PFSK-1 (cell line): ENCODE measurements around the gene PITPNM1.

ENCODE experiments used
- FOXP2 ChIP-seq: optimal IDR thresholded peaks from 2 replicates; pipeline ENCODE3; 2011; ENCODE audit warnings: borderline replicate concordance, control low read depth, inconsistent platforms; ENCODE audit not compliant: insufficient read depth; ENCODE audit errors: extremely low read length, extremely low read depth
- POLR2AphosphoS5 ChIP-seq: IDR thresholded peaks from 2 replicates; pipeline ENCODE4 v1.6.1; 2012; ENCODE audit warnings: low read depth, mild to moderate bottlenecking, control low read depth, low read length, moderate library complexity
- REST ChIP-seq, 2 experiments: IDR thresholded peaks; 2 replicates each; pipeline versions ENCODE4 v1.6.1 to v1.8.0; 2011 to 2012; ENCODE audit warnings: low read depth in 2 of 2, low read length in 2 of 2, control low read depth in 1 of 2, inconsistent platforms in 1 of 2, mild to moderate bottlenecking in 1 of 2, moderate library complexity in 1 of 2; ENCODE audit not compliant: insufficient read depth in 1 of 2
- SIN3A ChIP-seq: IDR thresholded peaks from 2 replicates; pipeline ENCODE4 v1.6.1; 2012; ENCODE audit warnings: mild to moderate bottlenecking, low read length, moderate library complexity, borderline replicate concordance; ENCODE audit not compliant: insufficient read depth
- TAF1 ChIP-seq: IDR thresholded peaks from 2 replicates; pipeline ENCODE4 v1.6.1; 2012; ENCODE audit warnings: low read length, control low read depth, borderline replicate concordance; ENCODE audit not compliant: insufficient read depth

The PITPNM1 gene

GRCh38 chr11:67495234-67496005, 9.7 kb downstream of the PITPNM1 start:
- TF ChIP-seq SIN3A: no peak
- TF ChIP-seq FOXP2: no peak
- no peak for TF ChIP-seq TAF1
- no peak for TF ChIP-seq POLR2AphosphoS5
- no peak for TF ChIP-seq REST (IDR thresholded peaks at IDR 0.05; ENCODE audit: insufficient read depth in 1 of 2, low read depth in 2 of 2, low read length in 2 of 2)

- TF ChIP-seq FOXP2 (no peak), REST (IDR thresholded peaks at IDR 0.05; ENCODE audit: insufficient read depth in 1 of 2, low read depth in 2 of 2, low read length in 2 of 2) (no peak), TAF1 (no peak), SIN3A (no peak), POLR2AphosphoS5 (no peak)
Measured at GRCh38 chr11:67494371-67495233, 10.6 kb downstream of the PITPNM1 start.

GRCh38 chr11:67493548-67494370, 11.4 kb downstream of the PITPNM1 start:
- TF ChIP-seq POLR2AphosphoS5 (no peak), SIN3A (no peak), TAF1 (no peak), FOXP2 (no peak), REST (IDR thresholded peaks at IDR 0.05; ENCODE audit: insufficient read depth in 1 of 2, low read depth in 2 of 2, low read length in 2 of 2) (no peak)

GRCh38 chr11:67492801-67493547, 12.2 kb downstream of the PITPNM1 start:
- TF ChIP-seq POLR2AphosphoS5: no peak
- no peak for TF ChIP-seq REST (IDR thresholded peaks at IDR 0.05; ENCODE audit: insufficient read depth in 1 of 2, low read depth in 2 of 2, low read length in 2 of 2)
- no peak for TF ChIP-seq FOXP2
- TF ChIP-seq TAF1: no peak
